ENCODE results near the gene ZNF419.
A peak's percentile ranks its signal among the peaks of the same experiment; 100 is the strongest.
"Not testable (repeated sequence)": the region's sequence is repeated elsewhere in the genome, so short reads cannot be mapped to it uniquely, and the experiment has no call there.

The ZNF419 gene

DNA sequence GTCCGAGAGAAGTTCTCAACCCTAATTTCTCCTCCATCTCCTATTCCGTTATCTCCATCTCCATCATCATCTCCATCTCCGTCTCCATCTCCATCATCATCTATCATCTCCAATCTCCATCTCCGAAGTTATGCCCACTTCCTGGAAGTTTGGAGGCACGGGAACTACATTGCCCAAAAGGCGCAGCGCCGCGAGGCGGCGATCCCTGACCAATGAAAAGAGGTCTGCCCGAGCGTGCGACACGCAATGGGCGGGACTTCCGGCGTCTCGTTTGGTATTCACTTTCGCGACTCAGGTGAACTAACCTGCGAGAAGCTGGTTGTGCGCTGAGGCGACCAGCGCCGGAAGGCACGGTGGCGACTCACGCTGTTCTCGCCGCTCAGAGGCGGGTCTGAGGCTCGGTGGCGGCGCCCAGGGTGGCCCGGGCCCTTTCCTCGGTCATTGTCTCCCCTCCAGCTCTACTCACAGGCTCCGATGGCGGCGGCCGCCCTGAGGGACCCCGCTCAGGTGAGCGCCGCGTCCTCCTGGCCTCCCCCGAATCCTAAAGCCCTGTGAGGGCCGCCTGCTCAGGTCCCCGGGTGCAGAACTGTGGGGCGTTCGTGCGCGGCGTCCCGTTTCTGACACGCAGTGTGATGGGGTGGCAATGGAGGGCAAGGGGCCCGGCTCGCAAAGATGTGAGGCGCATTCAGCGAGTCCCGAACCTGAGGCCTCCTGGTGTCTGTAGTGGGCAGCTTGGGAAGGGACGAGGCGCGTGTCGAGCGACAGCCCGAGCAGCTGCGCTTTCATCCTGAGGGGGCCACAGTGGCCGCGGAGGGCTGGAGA, at the start of gene ZNF419:
TSS of gene ZNF419 (plus strand) at position 274 of the 822 bp plus-strand sequence. CDS start at position 475, 201 bp downstream.
- peak; percentile 69 for DNase-seq

DNA sequence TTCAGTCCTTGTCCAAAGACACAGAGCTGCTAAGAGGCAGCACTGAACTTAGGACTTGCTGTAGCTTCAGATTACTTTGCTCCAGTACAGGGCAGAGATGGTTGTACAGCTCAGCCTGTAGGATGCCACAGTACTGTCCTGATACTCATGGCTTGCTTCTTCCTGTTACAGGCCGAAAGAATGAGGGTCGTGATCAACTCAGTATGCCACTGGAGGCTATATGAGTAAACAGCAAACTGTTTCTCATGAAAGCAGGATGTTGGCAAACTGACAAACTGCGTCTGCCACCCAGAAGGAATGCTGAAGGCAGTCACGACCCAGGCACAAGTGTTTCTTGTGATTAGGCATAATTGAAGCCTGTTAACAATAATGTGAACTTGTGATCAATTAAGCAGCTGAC, 49.6 kb upstream of the ZNF419 start:
- no peak for DNase-seq

DNA sequence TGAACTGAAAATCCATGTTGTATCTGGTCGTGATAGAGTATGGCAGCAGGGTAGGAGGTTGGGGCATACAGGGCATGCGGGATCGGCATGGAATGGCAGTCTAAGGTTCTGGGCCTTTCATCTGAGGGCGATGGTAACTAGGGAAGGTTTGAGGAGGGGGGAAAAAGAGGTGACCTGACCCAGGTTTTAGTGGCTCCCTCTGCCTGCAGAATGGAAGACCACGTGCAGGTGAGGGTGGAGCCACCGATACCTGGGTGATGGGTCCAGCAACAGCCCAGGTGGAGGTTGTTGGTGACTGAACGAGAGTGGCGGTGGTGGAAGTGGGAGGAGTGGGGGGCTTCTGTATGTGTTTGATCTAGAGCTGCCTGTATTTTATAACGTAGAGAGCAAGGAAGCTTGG, 48.6 kb upstream of the ZNF419 start:
- no peak for DNase-seq

- DNase-seq = no peak
Measured at GRCh38 chr19:57441979-57442752, 45.4 kb upstream of the ZNF419 start.

GRCh38 chr19:57443121-57443696, 44.3 kb upstream of the ZNF419 start:
- no peak for DNase-seq

- no peak for DNase-seq
Measured at GRCh38 chr19:57452307-57452706, 35.2 kb upstream of the ZNF419 start.

- no peak for DNase-seq
Measured at GRCh38 chr19:57465680-57466381, 21.7 kb upstream of the ZNF419 start.

DNA sequence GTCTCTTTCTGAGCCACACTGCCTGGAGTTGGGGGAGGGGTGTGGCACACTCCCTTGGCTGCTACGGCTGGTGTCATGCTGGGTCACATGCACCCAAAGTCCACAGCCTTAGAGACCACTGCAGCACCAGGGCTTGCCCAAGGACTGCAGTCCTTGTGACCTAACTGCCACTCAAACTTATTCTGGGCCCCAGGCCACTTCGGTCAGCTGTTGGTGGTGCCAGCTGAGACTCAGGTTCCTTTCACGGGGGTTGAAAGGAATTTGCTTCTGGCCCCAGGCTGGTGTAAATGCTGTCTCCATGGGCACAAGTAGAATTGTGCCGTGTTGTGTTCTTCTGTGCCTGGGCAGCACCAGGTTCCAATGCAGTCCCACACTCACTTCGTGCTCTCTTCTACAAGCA, 21.1 kb upstream of the ZNF419 start:
- DNase-seq = no peak

GRCh38 chr19:57473646-57474045, 13.9 kb upstream of the ZNF419 start:
- DNase-seq = no peak

DNA sequence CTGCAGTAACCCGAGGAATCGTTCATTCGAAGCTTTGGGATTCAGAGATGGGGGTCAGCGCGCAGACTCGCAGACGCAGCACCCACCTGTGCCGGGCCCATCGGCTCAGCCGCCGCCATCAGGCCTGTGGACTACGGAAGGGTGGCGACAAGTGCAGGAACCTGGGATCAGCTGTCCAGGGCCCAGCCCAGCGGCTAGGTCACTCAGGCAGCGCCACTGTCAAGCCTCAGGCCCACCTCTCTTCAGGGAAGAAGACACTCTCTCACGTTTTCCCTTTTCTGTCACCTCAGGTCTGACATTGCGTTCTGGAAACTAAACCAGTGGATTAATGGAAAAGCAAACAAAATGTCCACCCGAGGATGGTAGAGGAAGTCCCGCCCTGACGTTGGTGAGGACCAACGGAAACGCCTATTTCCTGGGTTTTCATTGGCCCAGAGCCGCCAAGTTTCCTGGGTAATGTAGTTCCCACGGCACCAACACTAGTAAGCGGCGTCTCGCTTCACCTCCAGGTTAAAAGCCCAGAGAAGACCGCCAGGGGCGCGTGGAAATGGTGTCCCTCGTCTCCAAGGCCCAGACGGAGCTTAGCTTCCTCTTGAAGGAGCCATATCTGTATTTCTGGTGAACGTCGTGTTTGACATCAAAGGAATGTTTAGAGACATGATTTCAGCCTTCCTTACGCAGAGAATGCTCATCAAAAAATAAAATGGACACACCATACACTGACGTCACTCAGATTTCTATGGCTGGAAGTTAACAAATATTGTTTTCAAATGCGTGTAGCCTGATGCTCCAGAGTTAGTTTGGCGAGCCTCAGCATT, 10.2 kb upstream of the ZNF419 start, which contains the start of gene ZNF772:
TSS of gene ZNF772 (minus strand) at position 376 of the 818 bp plus-strand sequence. CDS start at position 119, 257 bp downstream.
- DNase-seq = peak; percentile 87

DNA sequence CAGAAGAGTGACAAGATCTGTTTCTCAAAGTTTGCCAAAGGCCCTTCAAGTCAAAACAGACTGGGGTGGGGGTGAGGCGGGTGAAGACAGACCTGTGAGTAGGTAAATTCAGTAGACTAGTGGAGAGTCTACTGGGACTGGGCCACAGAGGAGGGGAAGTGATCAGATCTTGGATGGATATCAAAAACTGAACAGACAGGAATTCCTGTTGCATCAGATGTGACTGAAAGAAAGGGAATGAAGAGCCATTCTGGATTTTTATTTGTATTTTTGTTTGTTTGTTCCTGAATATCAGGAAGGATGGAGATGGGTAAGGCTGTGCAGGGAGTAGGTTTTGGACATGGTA, 722 bp downstream of the ZNF419 start:
- not testable (repeated sequence) for DNase-seq

GRCh38 chr19:57499332-57499679, 11.8 kb downstream of the ZNF419 start:
- not testable (repeated sequence) for DNase-seq

DNA sequence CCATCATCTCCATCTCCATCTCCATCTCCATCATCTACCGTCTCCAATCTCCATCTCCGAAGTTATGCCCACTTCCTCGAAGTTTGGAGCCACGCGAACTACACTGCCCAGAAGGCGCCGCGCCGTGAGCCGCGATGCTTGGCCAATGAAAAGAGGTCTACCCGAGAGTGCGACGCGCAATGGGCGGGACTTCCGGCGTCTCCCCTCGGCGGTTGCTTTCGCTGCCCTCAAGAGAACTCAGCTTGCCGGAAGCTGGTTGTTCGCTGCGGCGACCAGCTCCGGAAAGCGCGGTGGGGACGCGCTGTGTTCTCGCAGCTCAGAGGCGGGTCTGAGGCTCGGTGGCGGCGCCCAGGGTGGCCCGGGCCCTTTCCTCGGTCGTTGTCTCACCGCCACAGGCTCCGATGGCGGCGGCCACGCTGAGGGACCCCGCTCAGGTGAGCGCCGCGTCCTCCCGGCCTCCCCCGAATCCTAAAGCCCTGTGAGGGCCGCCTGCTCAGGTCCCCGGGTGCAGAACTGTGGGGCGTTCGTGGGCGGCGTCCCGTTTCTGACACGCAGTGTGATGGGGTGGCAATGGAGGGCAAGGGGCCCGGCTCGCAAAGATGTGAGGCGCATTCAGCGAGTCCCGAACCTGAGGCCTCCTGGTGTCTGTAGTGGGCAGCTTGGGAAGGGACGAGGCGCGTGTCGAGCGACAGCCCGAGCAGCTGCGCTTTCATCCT, 12.3 kb downstream of the ZNF419 start, which contains the start of gene ZNF773:
TSS of gene ZNF773 (plus strand) at position 259 of the 716 bp plus-strand sequence. CDS start at position 402, 143 bp downstream.
- DNase-seq = peak; percentile 85

GRCh38 chr19:57500400-57500799, 12.8 kb downstream of the ZNF419 start:
- DNase-seq = not testable (repeated sequence)

GRCh38 chr19:57506163-57506562, 18.6 kb downstream of the ZNF419 start:
- no peak for DNase-seq

DNA sequence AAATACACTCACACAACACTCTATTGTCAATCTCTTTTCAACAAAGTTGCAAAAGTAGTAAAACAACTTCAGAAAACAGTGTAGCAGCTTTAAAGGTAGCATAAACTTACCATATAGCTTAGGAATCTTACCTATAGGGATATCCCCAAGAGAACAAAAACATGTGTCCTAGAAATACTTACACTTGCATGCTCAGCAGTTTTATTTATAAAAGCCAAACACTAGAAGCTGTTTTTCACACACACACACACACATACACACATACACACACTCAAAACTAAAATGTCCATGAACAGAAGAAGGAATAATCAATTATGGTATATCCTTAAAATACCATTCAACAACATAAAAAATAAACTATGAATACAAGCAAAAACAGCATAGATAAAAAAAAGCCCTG, 23.9 kb downstream of the ZNF419 start:
- no peak for DNase-seq

- no peak for DNase-seq
Measured at GRCh38 chr19:57512845-57513244, 25.3 kb downstream of the ZNF419 start.

DNA sequence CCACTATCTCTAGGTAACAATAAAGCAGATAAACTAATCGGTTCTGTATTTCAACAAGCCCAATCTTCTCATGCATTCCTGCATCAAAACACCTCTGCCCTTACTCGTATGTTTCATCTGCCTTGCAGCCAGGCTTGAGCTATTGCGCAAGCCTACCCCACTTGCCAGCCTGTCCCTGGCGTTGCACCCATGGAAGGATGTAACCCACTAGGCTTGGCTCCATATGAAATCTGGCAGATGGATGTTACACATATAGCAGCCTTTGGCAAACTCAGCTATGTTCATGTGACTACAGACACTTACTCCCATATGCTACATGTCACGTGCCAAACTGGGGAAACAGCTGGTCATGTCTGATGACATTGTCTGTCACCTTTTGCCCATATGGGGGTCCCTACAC, 27.7 kb downstream of the ZNF419 start:
- no peak for DNase-seq

- DNase-seq = not testable (repeated sequence)
Measured at GRCh38 chr19:57518021-57518420, 30.5 kb downstream of the ZNF419 start.

GRCh38 chr19:57527136-57527881, 39.8 kb downstream of the ZNF419 start, which contains the start of gene ZNF549:
ZNF549 (plus strand) TSS chr19:57527356; CDS start chr19:57527574, 218 bp downstream.
- peak; percentile 85 for DNase-seq
